Panc1 (cell line): ENCODE measurements around the gene MCHR2.

ENCODE experiments used
- POLR2AphosphoS5 ChIP-seq: IDR thresholded peaks from 2 replicates; pipeline ENCODE4 v1.6.1; 2012; ENCODE audit warnings: mild to moderate bottlenecking, low read depth, low read length, moderate library complexity
- REST ChIP-seq, 2 experiments: IDR thresholded peaks; 2 replicates each; pipeline ENCODE4 v1.6.1; 2011 to 2012; ENCODE audit warnings: low read depth in 2 of 2, control low read depth in 1 of 2, low read length in 1 of 2, mild to moderate bottlenecking in 1 of 2, moderate library complexity in 1 of 2; ENCODE audit not compliant: insufficient read depth in 1 of 2
- SIN3A ChIP-seq: IDR thresholded peaks from 2 replicates; pipeline ENCODE4 v1.6.1; 2012; ENCODE audit warnings: low read depth, mild to moderate bottlenecking, low read length, moderate library complexity, borderline replicate concordance; ENCODE audit not compliant: insufficient read depth
- TCF7L2 ChIP-seq: IDR thresholded peaks from 2 replicates; pipeline ENCODE4 v1.6.1; 2011; ENCODE audit warnings: mild to moderate bottlenecking, low read depth, low read length, inconsistent platforms
- TF ChIP-seq, protein P1 (sequence below): fragments of 450-650 bp; IDR thresholded peaks from 2 replicates; pipeline ENCODE4 v1.5.1; 2017; ENCODE audit warnings: mild to moderate bottlenecking

DNA sequence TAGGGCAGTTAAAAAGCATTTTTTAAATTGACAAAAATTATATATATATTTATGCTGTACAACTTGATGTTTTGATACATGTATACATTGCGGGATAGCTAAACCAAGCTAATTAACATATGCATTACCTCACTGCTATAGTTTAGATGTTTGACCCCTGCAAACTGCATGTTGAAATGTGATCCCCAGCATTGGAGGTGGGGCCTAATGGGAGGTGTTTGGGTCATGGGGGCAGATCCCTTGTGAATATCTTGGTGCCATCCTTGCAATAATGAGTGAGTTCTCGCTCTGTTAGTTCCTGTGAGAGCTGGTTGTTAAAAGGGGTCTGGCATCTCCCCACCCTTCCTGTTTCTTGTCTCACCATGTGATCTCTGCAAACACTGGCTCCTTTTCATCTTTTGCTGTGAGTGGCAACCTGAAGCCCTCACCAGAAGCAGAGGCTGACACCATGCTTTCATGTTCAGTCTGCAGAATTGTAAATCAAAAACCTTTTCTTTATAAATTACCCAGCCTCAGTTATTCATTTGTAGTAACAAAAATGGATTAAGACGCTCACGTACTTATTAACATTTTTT is 111.8 kb downstream of the MCHR2 start:
- TF ChIP-seq, protein P1, sequence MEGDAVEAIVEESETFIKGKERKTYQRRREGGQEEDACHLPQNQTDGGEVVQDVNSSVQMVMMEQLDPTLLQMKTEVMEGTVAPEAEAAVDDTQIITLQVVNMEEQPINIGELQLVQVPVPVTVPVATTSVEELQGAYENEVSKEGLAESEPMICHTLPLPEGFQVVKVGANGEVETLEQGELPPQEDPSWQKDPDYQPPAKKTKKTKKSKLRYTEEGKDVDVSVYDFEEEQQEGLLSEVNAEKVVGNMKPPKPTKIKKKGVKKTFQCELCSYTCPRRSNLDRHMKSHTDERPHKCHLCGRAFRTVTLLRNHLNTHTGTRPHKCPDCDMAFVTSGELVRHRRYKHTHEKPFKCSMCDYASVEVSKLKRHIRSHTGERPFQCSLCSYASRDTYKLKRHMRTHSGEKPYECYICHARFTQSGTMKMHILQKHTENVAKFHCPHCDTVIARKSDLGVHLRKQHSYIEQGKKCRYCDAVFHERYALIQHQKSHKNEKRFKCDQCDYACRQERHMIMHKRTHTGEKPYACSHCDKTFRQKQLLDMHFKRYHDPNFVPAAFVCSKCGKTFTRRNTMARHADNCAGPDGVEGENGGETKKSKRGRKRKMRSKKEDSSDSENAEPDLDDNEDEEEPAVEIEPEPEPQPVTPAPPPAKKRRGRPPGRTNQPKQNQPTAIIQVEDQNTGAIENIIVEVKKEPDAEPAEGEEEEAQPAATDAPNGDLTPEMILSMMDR, result no peak
- no peak for TF ChIP-seq SIN3A
- no peak for TF ChIP-seq REST (IDR thresholded peaks at IDR 0.05; ENCODE audit: insufficient read depth in 1 of 2, low read depth in 2 of 2, low read length in 1 of 2)
- no peak for TF ChIP-seq POLR2AphosphoS5
- TF ChIP-seq TCF7L2, result no peak
